BJ (cell line): ENCODE measurements around the gene CDH8. TPM values are rescaled to one million over a fixed set of nuclear protein-coding genes. Genes with fewer than 3 reads are reported as not detected.
A peak's percentile ranks its signal among the peaks of the same experiment; 100 is the strongest.

ENCODE experiments used
- CTCF ChIA-PET: fragments of 350-600 bp; formaldehyde crosslinking; extraction: SDS; loops from one replicate; lab custom pipeline; 2021; ENCODE audit warnings: antibody characterized with exemption, inconsistent platforms; lab: Yijun Ruan, JAX
- POLR2A ChIA-PET: fragments of 300-600 bp; sonication (Branson Sonifier 250); formaldehyde crosslinking; extraction: SDS; loops from one replicate; lab custom pipeline; 2021; ENCODE audit warnings: antibody characterized with exemption; lab: Charles Lee
- DNase-seq: peaks from one replicate; pipeline ENCODE4 v3.0.0-alpha.2; 2011; ENCODE audit warnings: low read depth
- H3K27me3 ChIP-seq: 2 replicates; pipeline ENCODE4 v1.6.0; 2011; ENCODE audit warnings: low read length; ENCODE audit not compliant: control insufficient read depth, insufficient read depth
- H3K36me3 ChIP-seq: 2 replicates; pipeline ENCODE4 v1.5.1; 2011; ENCODE audit warnings: low read length; ENCODE audit not compliant: control insufficient read depth, insufficient read depth
- H3K4me3 ChIP-seq: 2 replicates; pipeline ENCODE4 v1.5.1; 2011; ENCODE audit warnings: low read depth, mild to moderate bottlenecking, control low read depth, low read length
- polyA plus RNA-seq: library from polyadenylated mRNA; depleted of rRNA; stranded (reverse); fragments of >200 nt; gene quantifications from 2 replicates; pipeline ENCODE4 v1.2.3, GENCODE V29; 2011
- TF ChIP-seq, protein P1 (sequence below): IDR thresholded peaks from 2 replicates; pipeline ENCODE4 v1.5.1; 2011; ENCODE audit warnings: low read depth, mild to moderate bottlenecking, control low read depth, inconsistent platforms, low read length, moderate library complexity; ENCODE audit not compliant: insufficient read depth

The CDH8 gene
- polyA plus RNA-seq, 1 experiment = 0.13 TPM

DNA sequence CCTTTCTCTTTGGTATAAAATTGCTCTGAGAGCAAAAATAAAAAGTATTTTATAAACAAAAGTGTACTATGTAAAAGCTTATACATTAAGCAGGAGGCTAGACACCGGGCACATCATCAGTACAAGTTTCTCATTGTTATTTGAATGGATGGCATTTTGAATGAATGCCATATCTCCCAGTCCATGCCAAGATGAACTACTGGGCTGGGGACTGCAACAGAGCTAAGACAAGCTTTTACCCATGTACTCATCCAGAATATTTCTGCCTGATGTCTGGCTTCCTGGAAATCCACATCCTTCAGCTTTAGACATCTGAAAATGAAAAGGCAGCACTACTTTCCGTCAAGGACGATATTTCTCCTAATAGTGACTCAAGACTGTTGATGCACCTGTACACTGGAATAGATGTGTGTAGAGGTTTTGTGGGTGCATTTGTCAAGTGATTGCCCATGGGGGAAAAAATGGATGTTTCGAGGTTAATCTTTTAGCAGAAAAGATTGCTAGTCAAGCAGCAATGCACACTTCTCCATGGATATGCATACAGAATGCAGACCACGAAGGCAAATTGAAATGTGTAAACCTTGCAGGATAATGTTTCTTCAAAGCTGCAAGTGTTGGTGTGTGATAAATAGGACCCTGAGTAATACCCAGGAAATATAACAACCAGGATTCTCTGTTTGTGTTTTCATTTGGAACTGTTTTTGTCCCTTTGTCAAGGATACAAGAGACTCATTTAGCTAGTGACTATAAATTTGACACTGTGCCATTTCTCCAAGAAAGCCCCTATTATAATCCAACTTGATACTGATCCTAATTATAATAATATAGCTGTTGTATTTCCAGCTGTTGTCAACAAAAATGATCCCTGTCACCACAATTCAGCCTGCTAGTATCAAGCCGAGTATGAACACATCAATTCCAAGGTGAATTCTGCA lies 173.8 kb downstream of the CDH8 start:
- Histone ChIP-seq H3K4me3 (no peak overlapping the region), H3K27me3 (no peaks in the 10 kb centered on the region), H3K36me3 (no peaks in the 10 kb centered on the region)
- DNase-seq = no peak
- POLR2A ChIA-PET = no interaction called here
- CTCF ChIA-PET = no interaction called here
- TF ChIP-seq, protein P1, sequence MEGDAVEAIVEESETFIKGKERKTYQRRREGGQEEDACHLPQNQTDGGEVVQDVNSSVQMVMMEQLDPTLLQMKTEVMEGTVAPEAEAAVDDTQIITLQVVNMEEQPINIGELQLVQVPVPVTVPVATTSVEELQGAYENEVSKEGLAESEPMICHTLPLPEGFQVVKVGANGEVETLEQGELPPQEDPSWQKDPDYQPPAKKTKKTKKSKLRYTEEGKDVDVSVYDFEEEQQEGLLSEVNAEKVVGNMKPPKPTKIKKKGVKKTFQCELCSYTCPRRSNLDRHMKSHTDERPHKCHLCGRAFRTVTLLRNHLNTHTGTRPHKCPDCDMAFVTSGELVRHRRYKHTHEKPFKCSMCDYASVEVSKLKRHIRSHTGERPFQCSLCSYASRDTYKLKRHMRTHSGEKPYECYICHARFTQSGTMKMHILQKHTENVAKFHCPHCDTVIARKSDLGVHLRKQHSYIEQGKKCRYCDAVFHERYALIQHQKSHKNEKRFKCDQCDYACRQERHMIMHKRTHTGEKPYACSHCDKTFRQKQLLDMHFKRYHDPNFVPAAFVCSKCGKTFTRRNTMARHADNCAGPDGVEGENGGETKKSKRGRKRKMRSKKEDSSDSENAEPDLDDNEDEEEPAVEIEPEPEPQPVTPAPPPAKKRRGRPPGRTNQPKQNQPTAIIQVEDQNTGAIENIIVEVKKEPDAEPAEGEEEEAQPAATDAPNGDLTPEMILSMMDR = no peak

DNA sequence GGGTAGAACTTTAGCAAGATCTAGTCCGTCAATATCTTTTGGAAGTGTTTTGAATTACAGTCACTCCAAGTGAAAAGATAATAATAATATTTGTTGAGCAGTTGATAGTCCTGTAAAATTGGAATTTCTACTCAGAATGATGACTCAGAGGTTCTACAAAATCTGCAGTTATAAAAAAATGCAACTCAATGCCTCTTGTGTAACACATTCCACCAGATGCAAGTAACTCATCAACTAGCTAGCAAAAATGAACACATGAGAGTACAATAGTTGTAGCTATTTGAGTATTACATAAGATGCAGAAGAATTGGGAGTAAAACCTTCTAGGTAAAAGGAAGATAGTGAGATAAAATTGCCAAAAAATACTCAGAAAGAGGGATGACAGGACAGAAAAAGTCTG lies 177.2 kb downstream of the CDH8 start:
- Histone ChIP-seq H3K36me3 (no peaks in the 10 kb centered on the region), H3K4me3 (no peak overlapping the region), H3K27me3 (no peaks in the 10 kb centered on the region)
- peak; percentile 14 for DNase-seq
- ChIA-PET POLR2A (no interaction called here), CTCF (interaction anchor here (1.0 kb wide), 1 partner anchor 10 kb away, joined by 3 read pairs; no protein-coding TSS in a partner anchor)
- TF ChIP-seq, protein P1 = no peak

DNA sequence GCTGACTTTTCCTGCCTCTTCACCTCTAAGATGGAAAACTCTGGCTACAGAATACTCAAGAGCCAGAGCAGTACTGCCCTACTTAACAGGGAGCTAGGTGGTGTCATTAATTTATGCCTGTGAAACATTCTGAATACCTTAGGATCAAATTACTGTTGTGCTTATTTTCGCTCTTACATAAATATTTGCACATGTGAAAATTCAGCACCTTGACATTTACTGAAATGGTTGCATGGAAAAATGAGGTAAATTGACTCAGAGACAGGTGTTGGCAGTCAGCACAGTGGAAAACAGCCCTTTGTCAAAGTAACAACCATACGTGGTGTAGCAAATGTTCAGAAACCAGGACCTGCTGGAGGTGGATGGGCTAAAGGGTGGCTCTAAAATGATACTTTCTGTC lies 193.6 kb downstream of the CDH8 start:
- DNase-seq = no peak
- Histone ChIP-seq H3K27me3 (no peaks in the 10 kb centered on the region), H3K4me3 (no peak overlapping the region), H3K36me3 (no peaks in the 10 kb centered on the region)
- ChIA-PET CTCF (no interaction called here), POLR2A (no interaction called here)
- TF ChIP-seq, protein P1 = no peak

DNA sequence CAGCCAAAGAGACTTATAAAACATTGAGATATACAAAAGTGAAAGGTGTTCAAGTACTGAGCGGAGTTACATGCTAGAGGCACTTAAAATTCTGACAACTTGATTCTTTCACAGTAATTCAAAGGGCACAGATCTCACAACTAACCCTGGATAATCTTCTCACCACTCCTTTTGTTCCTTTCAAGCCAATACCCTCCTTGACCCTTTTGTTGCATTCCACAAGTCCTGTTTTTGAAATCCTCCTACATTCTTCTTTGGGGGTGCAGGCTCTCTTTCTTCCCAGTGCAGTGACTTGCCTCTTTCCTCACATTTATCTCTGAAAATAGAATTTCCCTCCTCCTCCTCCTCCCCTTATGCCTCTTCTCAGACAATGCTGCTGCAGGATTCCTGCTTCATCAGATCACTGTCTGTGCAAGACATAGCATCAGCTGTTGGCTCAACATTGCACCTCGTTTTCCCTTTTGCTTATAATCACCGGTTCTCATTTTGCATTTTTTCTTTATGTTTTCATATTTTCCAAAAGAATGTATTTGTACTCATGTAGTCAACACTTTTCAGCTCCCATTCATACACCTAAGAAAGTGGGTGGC lies 199.3 kb downstream of the CDH8 start:
- POLR2A ChIA-PET = no interaction called here
- H3K27me3 ChIP-seq = no peaks in the 10 kb centered on the region
- DNase-seq = no peak
- CTCF ChIA-PET = no interaction called here
- H3K4me3 ChIP-seq = no peak overlapping the region
- no peaks in the 10 kb centered on the region for H3K36me3 ChIP-seq
- TF ChIP-seq, protein P1 = no peak

DNA sequence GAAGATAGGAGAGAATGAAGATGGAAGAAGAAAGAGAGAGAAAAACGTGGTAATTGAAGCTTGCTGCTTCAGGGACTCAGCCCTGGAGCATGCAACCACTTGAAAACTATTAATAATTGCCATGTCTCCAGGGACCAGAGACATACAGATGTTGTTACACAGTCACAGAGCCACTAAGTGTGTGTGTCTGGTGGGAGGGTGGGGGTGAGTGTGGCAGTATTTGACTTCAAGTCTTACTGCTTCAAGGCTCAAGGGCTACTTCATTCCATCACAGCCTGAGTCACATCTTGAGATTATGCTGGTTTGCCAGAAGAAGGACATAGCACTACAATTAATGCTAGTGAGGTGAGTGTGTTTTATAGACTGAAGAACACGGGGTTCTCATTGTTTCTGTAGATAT lies 202.2 kb downstream of the CDH8 start:
- POLR2A ChIA-PET = no interaction called here
- DNase-seq = no peak
- CTCF ChIA-PET = no interaction called here
- H3K36me3 ChIP-seq = no peaks in the 10 kb centered on the region
- H3K27me3 ChIP-seq = no peaks in the 10 kb centered on the region
- H3K4me3 ChIP-seq = no peak overlapping the region
- TF ChIP-seq, protein P1 = no peak
